ENCODE data around the gene GDF9.

GRCh38 chr5:132884548-132884947 lies 18.3 kb upstream of the GDF9 start:
- TF ChIP-seq CTCF (IDR thresholded peaks at IDR 0.05; ENCODE audit: insufficient read depth, low read length) = no peak
- no peak for TF ChIP-seq POLR2AphosphoS5 (IDR thresholded peaks at IDR 0.05; ENCODE audit: low read depth)
